ENCODE measurements around the gene ZKSCAN3.
"Not testable (repeated sequence)": the region's sequence is repeated elsewhere in the genome, so short reads cannot be mapped to it uniquely, and the experiment has no call there.

The ZKSCAN3 gene

DNA sequence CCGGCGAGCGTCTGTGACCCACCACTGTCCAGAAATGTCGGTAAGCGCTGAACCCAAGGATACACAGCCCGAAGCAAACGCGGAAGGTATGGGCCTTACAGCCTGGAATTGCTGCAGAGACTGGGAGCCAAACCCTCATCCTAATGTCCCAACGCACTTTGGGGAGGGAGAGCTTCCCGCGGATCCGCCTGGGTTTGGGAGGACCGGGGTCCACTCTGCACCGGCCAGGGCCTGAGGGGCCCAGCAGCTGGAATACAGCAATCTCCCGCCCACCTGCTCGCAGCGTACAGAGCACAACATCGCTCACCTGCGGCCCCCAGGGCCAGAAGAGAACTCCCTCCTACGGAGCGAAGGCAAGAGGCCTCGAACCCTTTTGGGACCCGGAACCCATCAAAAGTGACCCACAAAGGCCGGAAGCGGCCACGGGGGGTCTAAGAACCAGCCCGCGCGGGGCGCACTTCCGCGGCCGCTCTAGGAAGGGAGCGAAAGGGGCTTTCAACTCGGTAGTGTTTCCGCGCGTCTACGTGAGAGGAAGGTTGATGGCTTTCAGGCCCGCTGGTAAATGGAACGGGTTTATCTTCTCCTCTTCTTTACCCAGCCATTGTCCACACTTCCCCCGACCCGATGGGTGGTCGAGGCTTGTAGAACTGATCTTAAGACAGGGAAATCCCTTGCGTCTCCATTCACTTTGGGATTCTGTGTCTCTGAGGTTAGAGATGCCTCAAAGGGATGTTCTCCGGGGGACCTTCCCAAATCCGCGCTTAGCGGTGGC is 49.8 kb downstream of the ZKSCAN3 start, which contains the start of gene ZSCAN12:
Gene ZSCAN12, minus strand, starts transcription at position 398 of the 772 bp plus-strand sequence. CDS start 1,342 bp downstream, outside the sequence.
- peaks cover 9% of the 10 kb centered on the region for H3K4me1 ChIP-seq (ENCODE audit: control insufficient read depth, insufficient read depth, low read length)
- peaks cover 7% of the 10 kb centered on the region for H3K36me3 ChIP-seq (ENCODE audit: control insufficient read depth, insufficient read depth, low read length)
- 0 to 1% methylated on average over 49 of the region's 49 CpGs for WGBS, 2 experiments
- no peaks in the 10 kb centered on the region for H3K9me3 ChIP-seq (ENCODE audit: control insufficient read depth, low read length)
- H3K27ac ChIP-seq (ENCODE audit: insufficient read depth, low read depth, low read length, poor library complexity, severe bottlenecking): peak within 1 kb of the TSS; percentile 72
- H3K4me3 ChIP-seq (ENCODE audit: insufficient read depth, low read depth, low read length): peak within 1 kb of the TSS; percentile 80
- peaks cover 22% of the 10 kb centered on the region for H3K27me3 ChIP-seq (ENCODE audit: control insufficient read depth, insufficient read depth, low read length, poor library complexity, severe bottlenecking)

DNA sequence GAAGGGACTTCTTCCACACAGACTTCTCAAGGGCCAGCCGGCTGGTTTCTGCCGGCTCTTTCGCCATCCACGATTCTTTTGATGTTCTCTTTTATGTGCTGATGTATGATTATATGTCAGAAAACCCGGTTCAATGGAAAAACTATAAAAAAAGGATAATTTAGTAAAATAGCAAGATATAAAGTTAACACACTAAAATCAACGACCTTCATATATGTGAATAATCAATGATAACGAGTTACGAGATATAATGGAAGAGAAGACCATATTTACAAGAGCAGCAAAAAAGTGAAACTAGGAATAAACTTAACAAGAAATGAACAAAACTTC is 50.3 kb downstream of the ZKSCAN3 start:
- H3K4me1 ChIP-seq (ENCODE audit: control insufficient read depth, insufficient read depth, low read length): peaks cover 9% of the 10 kb centered on the region
- no peaks in the 10 kb centered on the region for H3K9me3 ChIP-seq (ENCODE audit: control insufficient read depth, low read length)
- 30% methylated on average over 7 of the region's 8 CpGs; no CpG with 5 or more reads in 1 of the 2 experiments for WGBS, 2 experiments
- peaks cover 22% of the 10 kb centered on the region for H3K27me3 ChIP-seq (ENCODE audit: control insufficient read depth, insufficient read depth, low read length, poor library complexity, severe bottlenecking)
- peak overlapping the region; percentile 72 for H3K27ac ChIP-seq (ENCODE audit: insufficient read depth, low read depth, low read length, poor library complexity, severe bottlenecking)
- peaks cover 7% of the 10 kb centered on the region for H3K36me3 ChIP-seq (ENCODE audit: control insufficient read depth, insufficient read depth, low read length)
- H3K4me3 ChIP-seq (ENCODE audit: insufficient read depth, low read depth, low read length): peak overlapping the region; percentile 80

DNA sequence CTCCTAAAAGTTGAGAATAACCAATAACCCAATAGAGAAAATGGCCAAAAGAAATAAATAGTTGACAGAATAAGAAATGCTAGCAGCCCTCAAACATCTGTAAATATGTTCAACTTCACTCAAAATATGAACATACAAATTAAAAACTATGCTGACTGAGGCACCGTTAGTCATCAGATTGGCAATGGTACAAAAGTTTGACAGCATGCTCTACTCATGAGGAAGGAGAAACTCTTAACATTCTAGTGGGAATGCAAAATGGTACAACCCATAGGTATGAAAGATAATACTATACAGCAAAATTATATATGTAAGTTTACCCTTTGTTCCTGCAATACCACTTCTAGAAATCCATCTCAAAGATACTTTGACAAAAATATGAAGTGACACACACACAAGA is 51.4 kb downstream of the ZKSCAN3 start:
- H3K27me3 ChIP-seq (ENCODE audit: control insufficient read depth, insufficient read depth, low read length, poor library complexity, severe bottlenecking): peaks cover 22% of the 10 kb centered on the region
- 100% methylated on average over 1 of the region's 1 CpG for WGBS, 2 experiments
- H3K4me1 ChIP-seq (ENCODE audit: control insufficient read depth, insufficient read depth, low read length): peaks cover 5% of the 10 kb centered on the region
- H3K27ac ChIP-seq (ENCODE audit: insufficient read depth, low read depth, low read length, poor library complexity, severe bottlenecking): no peak overlapping the region
- H3K4me3 ChIP-seq (ENCODE audit: insufficient read depth, low read depth, low read length): no peak overlapping the region
- no peaks in the 10 kb centered on the region for H3K9me3 ChIP-seq (ENCODE audit: control insufficient read depth, low read length)
- peaks cover 4% of the 10 kb centered on the region for H3K36me3 ChIP-seq (ENCODE audit: control insufficient read depth, insufficient read depth, low read length)

GRCh38 chr6:28402197-28402596 is 52.5 kb downstream of the ZKSCAN3 start:
- peaks cover 4% of the 10 kb centered on the region for H3K4me1 ChIP-seq (ENCODE audit: control insufficient read depth, insufficient read depth, low read length)
- H3K27me3 ChIP-seq (ENCODE audit: control insufficient read depth, insufficient read depth, low read length, poor library complexity, severe bottlenecking): peaks cover 22% of the 10 kb centered on the region
- no peaks in the 10 kb centered on the region for H3K9me3 ChIP-seq (ENCODE audit: control insufficient read depth, low read length)
- 71 to 78% methylated on average over 2 of the region's 2 CpGs for whole genome bisulfite sequencing, 2 experiments
- H3K36me3 ChIP-seq (ENCODE audit: control insufficient read depth, insufficient read depth, low read length): peaks cover 4% of the 10 kb centered on the region
- no peak overlapping the region for H3K27ac ChIP-seq (ENCODE audit: insufficient read depth, low read depth, low read length, poor library complexity, severe bottlenecking)
- no peak overlapping the region for H3K4me3 ChIP-seq (ENCODE audit: insufficient read depth, low read depth, low read length)

- not testable (repeated sequence) for H3K27ac ChIP-seq (ENCODE audit: insufficient read depth, low read depth, low read length, poor library complexity, severe bottlenecking); H3K36me3 ChIP-seq (ENCODE audit: control insufficient read depth, insufficient read depth, low read length); H3K9me3 ChIP-seq (ENCODE audit: control insufficient read depth, low read length); H3K4me1 ChIP-seq (ENCODE audit: control insufficient read depth, insufficient read depth, low read length); H3K4me3 ChIP-seq (ENCODE audit: insufficient read depth, low read depth, low read length)
- peaks cover 23% of the 10 kb centered on the region for H3K27me3 ChIP-seq (ENCODE audit: control insufficient read depth, insufficient read depth, low read length, poor library complexity, severe bottlenecking)
- WGBS, 2 experiments: 75 to 85% methylated on average over 4 of the region's 5 CpGs
These were observed 54.2 kb downstream of the ZKSCAN3 start for GRCh38 chr6:28403923-28404322.

GRCh38 chr6:28407401-28407800 is 57.7 kb downstream of the ZKSCAN3 start:
- Histone ChIP-seq H3K9me3 (ENCODE audit: control insufficient read depth, low read length) (no peaks in the 10 kb centered on the region), H3K4me1 (ENCODE audit: control insufficient read depth, insufficient read depth, low read length) (no peaks in the 10 kb centered on the region), H3K4me3 (ENCODE audit: insufficient read depth, low read depth, low read length) (no peak overlapping the region), H3K27me3 (ENCODE audit: control insufficient read depth, insufficient read depth, low read length, poor library complexity, severe bottlenecking) (peaks cover 11% of the 10 kb centered on the region), H3K27ac (ENCODE audit: insufficient read depth, low read depth, low read length, poor library complexity, severe bottlenecking) (no peak overlapping the region), H3K36me3 (ENCODE audit: control insufficient read depth, insufficient read depth, low read length) (no peaks in the 10 kb centered on the region)
- WGBS, 2 experiments: 72 to 74% methylated on average over 2 of the region's 2 CpGs

- WGBS, 2 experiments: 93 to 94% methylated on average over 5 of the region's 5 CpGs
- Histone ChIP-seq H3K36me3 (ENCODE audit: control insufficient read depth, insufficient read depth, low read length) (no peaks in the 10 kb centered on the region), H3K4me3 (ENCODE audit: insufficient read depth, low read depth, low read length) (no peak overlapping the region)
These were observed 58.5 kb downstream of the ZKSCAN3 start for GRCh38 chr6:28408076-28408802.

GRCh38 chr6:28410767-28411166 is 61.0 kb downstream of the ZKSCAN3 start:
- peaks cover 4% of the 10 kb centered on the region for H3K27me3 ChIP-seq (ENCODE audit: control insufficient read depth, insufficient read depth, low read length, poor library complexity, severe bottlenecking)
- H3K36me3 ChIP-seq (ENCODE audit: control insufficient read depth, insufficient read depth, low read length): no peaks in the 10 kb centered on the region
- H3K27ac ChIP-seq (ENCODE audit: insufficient read depth, low read depth, low read length, poor library complexity, severe bottlenecking): no peak overlapping the region
- H3K4me3 ChIP-seq (ENCODE audit: insufficient read depth, low read depth, low read length): no peak overlapping the region
- WGBS, 2 experiments: 93 to 98% methylated on average over 1 to 2 of the region's 2 CpGs
- no peaks in the 10 kb centered on the region for H3K4me1 ChIP-seq (ENCODE audit: control insufficient read depth, insufficient read depth, low read length)
- no peaks in the 10 kb centered on the region for H3K9me3 ChIP-seq (ENCODE audit: control insufficient read depth, low read length)

More at GRCh38 chr6:28408076-28408802, 58.5 kb downstream of the ZKSCAN3 start:
- no peak overlapping the region for H3K27ac ChIP-seq (ENCODE audit: insufficient read depth, low read depth, low read length, poor library complexity, severe bottlenecking)
- no peaks in the 10 kb centered on the region for H3K9me3 ChIP-seq (ENCODE audit: control insufficient read depth, low read length)
- H3K27me3 ChIP-seq (ENCODE audit: control insufficient read depth, insufficient read depth, low read length, poor library complexity, severe bottlenecking): peaks cover 6% of the 10 kb centered on the region
- H3K4me1 ChIP-seq (ENCODE audit: control insufficient read depth, insufficient read depth, low read length): no peaks in the 10 kb centered on the region

DNA sequence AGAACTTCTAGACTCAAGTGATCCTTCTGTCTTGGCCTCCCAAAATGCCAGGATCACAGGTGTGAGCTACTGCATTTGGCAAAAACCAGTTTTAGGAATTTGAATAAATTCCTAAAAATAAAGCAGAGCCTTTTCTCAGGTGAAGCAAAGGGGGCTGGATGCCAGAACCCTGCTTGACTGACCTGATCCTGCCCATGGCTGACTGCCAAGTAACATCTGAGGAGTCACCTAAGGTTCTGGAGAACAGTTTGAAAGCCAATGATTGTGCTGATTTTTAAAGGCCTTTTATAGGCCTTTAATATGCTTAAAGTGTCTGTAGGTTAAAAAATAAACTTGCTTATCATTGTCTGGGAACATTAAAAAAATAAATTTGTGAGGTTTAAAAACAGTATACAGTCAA is 63.9 kb downstream of the ZKSCAN3 start:
- Histone ChIP-seq H3K27me3 (ENCODE audit: control insufficient read depth, insufficient read depth, low read length, poor library complexity, severe bottlenecking) (peaks cover 4% of the 10 kb centered on the region), H3K36me3 (ENCODE audit: control insufficient read depth, insufficient read depth, low read length) (no peaks in the 10 kb centered on the region), H3K27ac (ENCODE audit: insufficient read depth, low read depth, low read length, poor library complexity, severe bottlenecking) (no peak overlapping the region), H3K4me1 (ENCODE audit: control insufficient read depth, insufficient read depth, low read length) (no peaks in the 10 kb centered on the region), H3K4me3 (ENCODE audit: insufficient read depth, low read depth, low read length) (no peak overlapping the region), H3K9me3 (ENCODE audit: control insufficient read depth, low read length) (no peaks in the 10 kb centered on the region)

Data from ectodermal cell (in vitro differentiated cells).